MM.1S (cell line): ENCODE data around the gene BSN.

ENCODE experiments used
- CTCF ChIP-seq: fragments of 300-600 bp; sonication (generic); IDR thresholded peaks from 2 replicates; pipeline ENCODE4 v1.5.1; 2016; ENCODE audit warnings: antibody characterized with exemption, low read length, mixed read lengths
- EZH2phosphoT487 ChIP-seq: fragments of 300-600 bp; sonication (generic); IDR thresholded peaks from 2 replicates; pipeline ENCODE4 v1.6.1; 2018; ENCODE audit warnings: antibody characterized with exemption, low read length

GRCh38 chr3:49629866-49630265, 75.6 kb downstream of the BSN start:
- TF ChIP-seq CTCF, result no peak
- TF ChIP-seq EZH2phosphoT487, result no peak
